K562 (cell line): ENCODE data around the gene CDKN3. TPM values are rescaled to one million over a fixed set of nuclear protein-coding genes. Genes with fewer than 3 reads are reported as not detected.

Source experiments
- ATAC-seq: fragments of 200-7000 bp; cut with Tn5 transposase; 3 replicates; pipeline ENCODE4 v1.9.1; 2020; ENCODE audit warnings: moderate library complexity
- BruUV-seq: library from RNA; stranded (reverse); fragments of 400-500 nt; replicated peaks from 2 replicates; lab custom pipeline; 2021; lab: Mats Ljungman, UMichigan
- CTCF ChIA-PET: fragments of 300-600 bp; formaldehyde crosslinking; extraction: SDS; loops from one replicate; lab custom pipeline; 2021; ENCODE audit warnings: low intra/inter-chr PET ratio; lab: Yijun Ruan, JAX
- POLR2A ChIA-PET: fragments of 300-600, 350-650 bp; sonication (Branson Sonifier 250); formaldehyde crosslinking; extraction: SDS; loops from one replicate; lab custom pipeline; 2021; ENCODE audit warnings: antibody characterized with exemption, inconsistent platforms; lab: Yijun Ruan, JAX
- DNase-seq, 4 experiments: peaks; one replicate each; pipeline versions ENCODE4 v3.0.0 to v3.0.0-alpha.2; 2011 to 2018; ENCODE audit warnings: low spot score in 3 of 4, mixed read lengths in 3 of 4; ENCODE audit errors: extremely low read depth in 1 of 4
- FAIRE-seq: peaks from 2 replicates; lab custom pipeline; 2011; peaks lifted over from hg19 to GRCh38; lab: Jason Lieb, UNC
- H2AFZ ChIP-seq: 2 replicates; pipeline ENCODE4 v1.6.0; 2011; ENCODE audit warnings: low read depth, low read length, control low read depth, inconsistent platforms
- H3K27ac ChIP-seq: fragments of 200-600 bp; 3 replicates; pipeline ENCODE4 v1.8.0; 2011; ENCODE audit warnings: low read depth, mild to moderate bottlenecking, control low read depth, inconsistent platforms, low read length, moderate library complexity, mixed read lengths; ENCODE audit errors: extremely low read depth
- H3K27me3 ChIP-seq, 2 experiments: fragments of 300-600 bp in 1 of 2; 2 replicates in 1 of 2; 3 replicates in 1 of 2; pipeline versions ENCODE4 v1.6.0 to v1.8.0; 2011; ENCODE audit warnings: inconsistent platforms in 2 of 2, low read length in 2 of 2, mild to moderate bottlenecking in 1 of 2, mixed read lengths in 1 of 2, moderate library complexity in 1 of 2; ENCODE audit not compliant: control insufficient read depth in 2 of 2, insufficient read depth in 2 of 2
- H3K36me3 ChIP-seq: fragments of 300-600 bp; 3 replicates; pipeline ENCODE4 v1.8.0; 2011; ENCODE audit warnings: mild to moderate bottlenecking, low read length, inconsistent platforms; ENCODE audit not compliant: control insufficient read depth, insufficient read depth
- H3K4me1 ChIP-seq, 2 experiments: fragments of 200-600 bp in 1 of 2; replicated peaks in 1 of 2; 2 replicates in 1 of 2; 3 replicates in 1 of 2; pipeline versions ENCODE4 v1.5.1 to v1.8.0; 2011; ENCODE audit warnings: inconsistent platforms in 2 of 2, low read length in 2 of 2, mild to moderate bottlenecking in 1 of 2, mixed read lengths in 1 of 2, moderate library complexity in 1 of 2; ENCODE audit not compliant: control insufficient read depth in 2 of 2, insufficient read depth in 2 of 2
- H3K4me2 ChIP-seq: 2 replicates; pipeline ENCODE4 v1.6.1; 2011; ENCODE audit warnings: low read length, control low read depth, inconsistent platforms, mixed read lengths; ENCODE audit not compliant: insufficient read depth
- H3K4me3 ChIP-seq: fragments of 200-600 bp; sonication (generic), shearing (Covaris generic); 2 replicates; pipeline ENCODE4 v1.5.1; 2016; ENCODE audit warnings: control low read depth, inconsistent platforms
- H3K79me2 ChIP-seq: fragments of 200-600 bp; 3 replicates; pipeline ENCODE4 v1.8.0; 2011; ENCODE audit warnings: low read length, inconsistent platforms; ENCODE audit not compliant: control insufficient read depth, insufficient read depth
- H3K9ac ChIP-seq, 2 experiments: 2 replicates each; pipeline versions ENCODE4 v1.6.0 to v1.6.1; 2011; ENCODE audit warnings: low read depth in 2 of 2, low read length in 2 of 2, control low read depth in 1 of 2, inconsistent platforms in 1 of 2, mild to moderate bottlenecking in 1 of 2, mixed read lengths in 1 of 2; ENCODE audit not compliant: insufficient read depth in 1 of 2
- H3K9me1 ChIP-seq: one replicate; pipeline ENCODE4 v1.6.0; 2011; ENCODE audit warnings: inconsistent platforms, mild to moderate bottlenecking, low read length, moderate library complexity; ENCODE audit not compliant: control insufficient read depth, insufficient read depth
- H3K9me3 ChIP-seq: replicated peaks from 2 replicates; pipeline ENCODE4 v1.5.1; 2011; ENCODE audit warnings: low read depth, low read length, inconsistent platforms; ENCODE audit not compliant: control insufficient read depth, insufficient read depth
- H4K20me1 ChIP-seq: replicated peaks from 2 replicates; pipeline ENCODE4 v1.6.1; 2011; ENCODE audit warnings: low read length, inconsistent platforms, mixed read lengths; ENCODE audit not compliant: control insufficient read depth, insufficient read depth
- BRF2 ChIP-seq: IDR thresholded peaks from 3 replicates; pipeline ENCODE4 v1.6.1; 2011; ENCODE audit warnings: borderline replicate concordance, mild to moderate bottlenecking; ENCODE audit not compliant: insufficient read length, insufficient read depth
- CTBP1 ChIP-seq: fragments of 450-650 bp; IDR thresholded peaks from 2 replicates; pipeline ENCODE4 v1.6.1; 2016; ENCODE audit warnings: borderline replicate concordance
- ELK3 ChIP-seq: fragments of 450-650 bp; formaldehyde crosslinking; IDR thresholded peaks from 2 replicates; pipeline ENCODE4 v1.4.0; 2020; ENCODE audit warnings: mild to moderate bottlenecking
- GATAD2A ChIP-seq: fragments of 450-650 bp; IDR thresholded peaks from 2 replicates; pipeline ENCODE4 v1.6.1; 2017
- HMGXB4 ChIP-seq: sonication (generic); formaldehyde crosslinking; IDR thresholded peaks from 2 replicates; pipeline ENCODE4 v1.8.1; 2023; ENCODE audit warnings: mild to moderate bottlenecking, missing genetic modification reagents
- JUNB ChIP-seq: fragments of 450-650 bp; formaldehyde crosslinking; conservative IDR thresholded peaks from 2 replicates; pipeline ENCODE4 v1.4.0; 2020; ENCODE audit warnings: mild to moderate bottlenecking
- KAT7 ChIP-seq: sonication (generic); formaldehyde crosslinking; IDR thresholded peaks from 2 replicates; pipeline ENCODE4 v1.8.0; 2022; ENCODE audit warnings: missing genetic modification reagents, mild to moderate bottlenecking, borderline replicate concordance
- NCOA2 ChIP-seq, 2 experiments: fragments of 450-650 bp; IDR thresholded peaks; 2 replicates each; pipeline ENCODE4 v1.6.1; 2018; ENCODE audit warnings: mild to moderate bottlenecking in 2 of 2, moderate library complexity in 1 of 2; ENCODE audit not compliant: partially characterized antibody in 2 of 2
- POLR2B ChIP-seq: fragments of 450-650 bp; IDR thresholded peaks from 2 replicates; pipeline ENCODE4 v1.6.1; 2018; ENCODE audit warnings: low read depth; ENCODE audit not compliant: partially characterized antibody
- RNF219 ChIP-seq: fragments of 250-450 bp; sonication (Bioruptor Pico); IDR thresholded peaks from 2 replicates; pipeline ENCODE4 v1.5.0; 2022; ENCODE audit warnings: mild to moderate bottlenecking
- STAT5B ChIP-seq: fragments of 250-450 bp; sonication (Bioruptor Pico); IDR thresholded peaks from 2 replicates; pipeline ENCODE4 v1.8.0; 2021; ENCODE audit warnings: mild to moderate bottlenecking, inconsistent platforms
- TFAP4 ChIP-seq: sonication (generic); formaldehyde crosslinking; IDR thresholded peaks from 2 replicates; pipeline ENCODE4 v1.8.0; 2022; ENCODE audit warnings: missing genetic modification reagents, mild to moderate bottlenecking, moderate library complexity, borderline replicate concordance
- ZBTB9 ChIP-seq: fragments of 450-650 bp; formaldehyde crosslinking; IDR thresholded peaks from 2 replicates; pipeline ENCODE4 v1.4.0; 2020; ENCODE audit warnings: mild to moderate bottlenecking, moderate library complexity
- WGBS: fragments of 100-300 bp; shearing (Covaris generic); methylation state at CpG from one replicate; pipeline ENCODE4 v1.1.6; 2016; ENCODE audit warnings: low coverage, mixed read lengths; ENCODE audit not compliant: insufficient coverage; ENCODE audit errors: missing lambda C conversion rate; 5-methylcytosine and 5-hydroxymethylcytosine counted together
- in situ Hi-C: fragments of 300-500 bp; cut with MboI; formaldehyde crosslinking; loops from 4 replicates; pipeline ENCODE4 v1.15.0; 2018; ENCODE audit warnings: inconsistent platforms, mixed read lengths
- intact Hi-C: fragments of 100-400 bp; cut with micrococcal nuclease; formaldehyde crosslinking; loops from 2 replicates; pipeline ENCODE4 v1.14.2; 2022
- polyA plus RNA-seq, 8 experiments: library from polyadenylated mRNA; depleted of rRNA in 4 of 8; stranded (reverse) in 5 of 8; unstranded in 3 of 8; fragments of >200 nt; fragmentation: Nextera tagmentation in 2 of 8; fragmentation: Illumina TruSeq in 1 of 8; extraction: Ambion mirVana in 2 of 8; extraction: Trizol in 1 of 8; gene quantifications; 2 replicates each; pipeline versions ENCODE4 v1.2.1 to v1.2.3, GENCODE V29; 2011 to 2014; ENCODE audit warnings: inconsistent platforms in 1 of 8, missing spikeins in 1 of 8
- total RNA-seq, 7 experiments: library from RNA; depleted of rRNA in 6 of 7; stranded (reverse); fragments of >200 nt in 6 of 7; fragmentation: Illumina TruSeq in 2 of 7; extraction: Trizol in 2 of 7; gene quantifications; 2 replicates each; pipeline versions ENCODE4 v1.2.1 to v1.2.3, GENCODE V29; 2011 to 2021; ENCODE audit warnings: low replicate concordance in 1 of 7

The CDKN3 gene
- total and polyA plus RNA-seq, 9 of the 15 experiments (the other 6 are each of a cell fraction or from before 2014, with no cell fraction given): 41.3 to 128 (median 70.7) TPM

- TF ChIP-seq BRF2 (no peak), KAT7 (CRISPR knock-in tag) (no peak), ZBTB9 (CRISPR knock-in tag) (no peak), JUNB (CRISPR knock-in tag) (no peak), RNF219 (CRISPR knock-in tag) (no peak)
Measured at GRCh38 chr14:54350203-54350602, 46.6 kb upstream of the CDKN3 start (continued).

GRCh38 chr14:54353266-54353665, 43.5 kb upstream of the CDKN3 start:
- Histone ChIP-seq H3K9me3 (no peaks in the 10 kb centered on the region), H3K9me1 (no peaks in the 10 kb centered on the region), H3K4me2 (no peak overlapping the region), H3K79me2 (no peaks in the 10 kb centered on the region), H3K27me3 (peaks cover 4 to 9% of the 10 kb centered on the region in 2 experiments; a peak in 2 of 5 replicates), H4K20me1 (no peaks in the 10 kb centered on the region), H3K9ac (no peak overlapping the region), H3K27ac (no peak overlapping the region), H3K4me3 (no peak overlapping the region), H3K36me3 (no peaks in the 10 kb centered on the region), H3K4me1 (no peaks in the 10 kb centered on the region; a peak in 1 of 5 replicates), H2AFZ (no peak overlapping the region)
- DNase-seq (no peak), ATAC-seq (no peak), FAIRE-seq (no peak)
- ChIA-PET POLR2A (no interaction called here), CTCF (no interaction called here)
- intact Hi-C loops (no loop called here), in situ Hi-C loops (no loop called here)
- WGBS: 10% methylated on average over 4 of the region's 6 CpGs
- BruUV-seq: no TSS peak
- TF ChIP-seq NCOA2 (IDR thresholded peaks at IDR 0.05; ENCODE audit: partially characterized antibody in 2 of 2): no peak
- no peak for TF ChIP-seq STAT5B
- TF ChIP-seq GATAD2A: no peak
- TF ChIP-seq CTBP1: no peak
- TF ChIP-seq ELK3 (CRISPR knock-in tag): no peak
- TF ChIP-seq POLR2B: no peak
- no peak for TF ChIP-seq TFAP4 (CRISPR knock-in tag)
- TF ChIP-seq HMGXB4 (CRISPR knock-in tag): no peak
